K562 (cell line): ENCODE data around the gene RALGAPB. TPM values are rescaled to one million over a fixed set of nuclear protein-coding genes. Genes with fewer than 3 reads are reported as not detected.

Experiments
- ATAC-seq: fragments of 200-7000 bp; cut with Tn5 transposase; 3 replicates; pipeline ENCODE4 v1.9.1; 2020; ENCODE audit warnings: moderate library complexity
- BruUV-seq: library from RNA; stranded (reverse); fragments of 400-500 nt; replicated peaks from 2 replicates; lab custom pipeline; 2021; lab: Mats Ljungman, UMichigan
- CTCF ChIA-PET: fragments of 300-600 bp; formaldehyde crosslinking; extraction: SDS; loops from one replicate; lab custom pipeline; 2021; ENCODE audit warnings: low intra/inter-chr PET ratio; lab: Yijun Ruan, JAX
- POLR2A ChIA-PET: fragments of 300-600, 350-650 bp; sonication (Branson Sonifier 250); formaldehyde crosslinking; extraction: SDS; loops from one replicate; lab custom pipeline; 2021; ENCODE audit warnings: antibody characterized with exemption, inconsistent platforms; lab: Yijun Ruan, JAX
- DNase-seq, 4 experiments: peaks; one replicate each; pipeline versions ENCODE4 v3.0.0 to v3.0.0-alpha.2; 2011 to 2018; ENCODE audit warnings: low spot score in 3 of 4, mixed read lengths in 3 of 4; ENCODE audit errors: extremely low read depth in 1 of 4
- FAIRE-seq: peaks from 2 replicates; lab custom pipeline; 2011; peaks lifted over from hg19 to GRCh38; lab: Jason Lieb, UNC
- H2AFZ ChIP-seq: 2 replicates; pipeline ENCODE4 v1.6.0; 2011; ENCODE audit warnings: low read depth, low read length, control low read depth, inconsistent platforms
- H3K27ac ChIP-seq: fragments of 200-600 bp; 3 replicates; pipeline ENCODE4 v1.8.0; 2011; ENCODE audit warnings: low read depth, mild to moderate bottlenecking, control low read depth, inconsistent platforms, low read length, moderate library complexity, mixed read lengths; ENCODE audit errors: extremely low read depth
- H3K27me3 ChIP-seq, 2 experiments: fragments of 300-600 bp in 1 of 2; 2 replicates in 1 of 2; 3 replicates in 1 of 2; pipeline versions ENCODE4 v1.6.0 to v1.8.0; 2011; ENCODE audit warnings: inconsistent platforms in 2 of 2, low read length in 2 of 2, mild to moderate bottlenecking in 1 of 2, mixed read lengths in 1 of 2, moderate library complexity in 1 of 2; ENCODE audit not compliant: control insufficient read depth in 2 of 2, insufficient read depth in 2 of 2
- H3K36me3 ChIP-seq: fragments of 300-600 bp; 3 replicates; pipeline ENCODE4 v1.8.0; 2011; ENCODE audit warnings: mild to moderate bottlenecking, low read length, inconsistent platforms; ENCODE audit not compliant: control insufficient read depth, insufficient read depth
- H3K4me1 ChIP-seq, 2 experiments: fragments of 200-600 bp in 1 of 2; replicated peaks in 1 of 2; 2 replicates in 1 of 2; 3 replicates in 1 of 2; pipeline versions ENCODE4 v1.5.1 to v1.8.0; 2011; ENCODE audit warnings: inconsistent platforms in 2 of 2, low read length in 2 of 2, mild to moderate bottlenecking in 1 of 2, mixed read lengths in 1 of 2, moderate library complexity in 1 of 2; ENCODE audit not compliant: control insufficient read depth in 2 of 2, insufficient read depth in 2 of 2
- H3K4me2 ChIP-seq: 2 replicates; pipeline ENCODE4 v1.6.1; 2011; ENCODE audit warnings: low read length, control low read depth, inconsistent platforms, mixed read lengths; ENCODE audit not compliant: insufficient read depth
- H3K4me3 ChIP-seq: fragments of 200-600 bp; sonication (generic), shearing (Covaris generic); 2 replicates; pipeline ENCODE4 v1.5.1; 2016; ENCODE audit warnings: control low read depth, inconsistent platforms
- H3K79me2 ChIP-seq: fragments of 200-600 bp; 3 replicates; pipeline ENCODE4 v1.8.0; 2011; ENCODE audit warnings: low read length, inconsistent platforms; ENCODE audit not compliant: control insufficient read depth, insufficient read depth
- H3K9ac ChIP-seq, 2 experiments: 2 replicates each; pipeline versions ENCODE4 v1.6.0 to v1.6.1; 2011; ENCODE audit warnings: low read depth in 2 of 2, low read length in 2 of 2, control low read depth in 1 of 2, inconsistent platforms in 1 of 2, mild to moderate bottlenecking in 1 of 2, mixed read lengths in 1 of 2; ENCODE audit not compliant: insufficient read depth in 1 of 2
- H3K9me1 ChIP-seq: one replicate; pipeline ENCODE4 v1.6.0; 2011; ENCODE audit warnings: inconsistent platforms, mild to moderate bottlenecking, low read length, moderate library complexity; ENCODE audit not compliant: control insufficient read depth, insufficient read depth
- H3K9me3 ChIP-seq: replicated peaks from 2 replicates; pipeline ENCODE4 v1.5.1; 2011; ENCODE audit warnings: low read depth, low read length, inconsistent platforms; ENCODE audit not compliant: control insufficient read depth, insufficient read depth
- H4K20me1 ChIP-seq: replicated peaks from 2 replicates; pipeline ENCODE4 v1.6.1; 2011; ENCODE audit warnings: low read length, inconsistent platforms, mixed read lengths; ENCODE audit not compliant: control insufficient read depth, insufficient read depth
- ESRRA ChIP-seq: fragments of 450-650 bp; IDR thresholded peaks from 2 replicates; pipeline ENCODE4 v1.6.1; 2014; ENCODE audit warnings: low read depth, mild to moderate bottlenecking, moderate library complexity, borderline replicate concordance
- FIP1L1 ChIP-seq: fragments of 200-400 bp; formaldehyde crosslinking; IDR thresholded peaks from 2 replicates; pipeline ENCODE4 v1.6.1; 2018; ENCODE audit warnings: mild to moderate bottlenecking, low read depth, low read length; ENCODE audit not compliant: poor library complexity, severe bottlenecking
- IRF1 ChIP-seq: sonication (generic); formaldehyde crosslinking; IDR thresholded peaks from 2 replicates; pipeline ENCODE4 v1.8.0; 2022; ENCODE audit warnings: missing genetic modification reagents, mild to moderate bottlenecking, borderline replicate concordance
- NELFE ChIP-seq: IDR thresholded peaks from 2 replicates; pipeline ENCODE4 v1.6.1; 2011; ENCODE audit warnings: mild to moderate bottlenecking; ENCODE audit not compliant: insufficient read depth, insufficient read length
- RBM15 ChIP-seq: fragments of 200-400 bp; formaldehyde crosslinking; IDR thresholded peaks from 2 replicates; pipeline ENCODE4 v1.6.1; 2018; ENCODE audit warnings: mild to moderate bottlenecking, low read length, moderate library complexity; ENCODE audit not compliant: insufficient read depth
- RREB1 ChIP-seq: fragments of 250-450 bp; sonication (Bioruptor Pico); IDR thresholded peaks from 2 replicates; pipeline ENCODE4 v1.4.0; 2020
- SIN3A ChIP-seq, 2 experiments: fragments of 150-350 bp in 1 of 2; IDR thresholded peaks; 2 replicates each; pipeline ENCODE4 v1.6.1; 2011 to 2016; ENCODE audit warnings: borderline replicate concordance in 2 of 2, low read depth in 2 of 2, low read length in 2 of 2, mild to moderate bottlenecking in 2 of 2, moderate library complexity in 2 of 2; ENCODE audit not compliant: control insufficient read depth in 1 of 2
- ZBTB9 ChIP-seq: fragments of 450-650 bp; formaldehyde crosslinking; IDR thresholded peaks from 2 replicates; pipeline ENCODE4 v1.4.0; 2020; ENCODE audit warnings: mild to moderate bottlenecking, moderate library complexity
- ZNF507 ChIP-seq: conservative IDR thresholded peaks from 2 replicates; pipeline ENCODE4 v1.6.1; 2017; ENCODE audit warnings: missing genetic modification characterization, missing compliant biosample characterization
- WGBS: fragments of 100-300 bp; shearing (Covaris generic); methylation state at CpG from one replicate; pipeline ENCODE4 v1.1.6; 2016; ENCODE audit warnings: low coverage, mixed read lengths; ENCODE audit not compliant: insufficient coverage; ENCODE audit errors: missing lambda C conversion rate; 5-methylcytosine and 5-hydroxymethylcytosine counted together
- in situ Hi-C: fragments of 300-500 bp; cut with MboI; formaldehyde crosslinking; loops from 4 replicates; pipeline ENCODE4 v1.15.0; 2018; ENCODE audit warnings: inconsistent platforms, mixed read lengths
- intact Hi-C: fragments of 100-400 bp; cut with micrococcal nuclease; formaldehyde crosslinking; loops from 2 replicates; pipeline ENCODE4 v1.14.2; 2022
- polyA plus RNA-seq, 8 experiments: library from polyadenylated mRNA; depleted of rRNA in 4 of 8; stranded (reverse) in 5 of 8; unstranded in 3 of 8; fragments of >200 nt; fragmentation: Nextera tagmentation in 2 of 8; fragmentation: Illumina TruSeq in 1 of 8; extraction: Ambion mirVana in 2 of 8; extraction: Trizol in 1 of 8; gene quantifications; 2 replicates each; pipeline versions ENCODE4 v1.2.1 to v1.2.3, GENCODE V29; 2011 to 2014; ENCODE audit warnings: inconsistent platforms in 1 of 8, missing spikeins in 1 of 8
- total RNA-seq, 7 experiments: library from RNA; depleted of rRNA in 6 of 7; stranded (reverse); fragments of >200 nt in 6 of 7; fragmentation: Illumina TruSeq in 2 of 7; extraction: Trizol in 2 of 7; gene quantifications; 2 replicates each; pipeline versions ENCODE4 v1.2.1 to v1.2.3, GENCODE V29; 2011 to 2021; ENCODE audit warnings: low replicate concordance in 1 of 7

Gene RALGAPB
- total and polyA plus RNA-seq, 9 of the 15 experiments (the other 6 are each of a cell fraction or from before 2014, with no cell fraction given) = 4.3 to 25.6 (median 13.6) TPM

- TF ChIP-seq RREB1 (CRISPR knock-in tag) = no peak
These were observed 55.5 kb downstream of the RALGAPB start (continued) for GRCh38 chr20:38528167-38528566.

- Histone ChIP-seq H3K9me3 (no peaks in the 10 kb centered on the region), H3K4me1 (no peaks in the 10 kb centered on the region), H3K27me3 (no peaks in the 10 kb centered on the region), H3K36me3 (peaks cover 56% of the 10 kb centered on the region; the same call in 2 of the 3 replicates), H3K79me2 (no peaks in the 10 kb centered on the region), H3K4me3 (no peak overlapping the region), H3K27ac (no peak overlapping the region), H3K9ac (no peak overlapping the region), H3K4me2 (no peak overlapping the region), H4K20me1 (no peaks in the 10 kb centered on the region), H2AFZ (no peak overlapping the region), H3K9me1 (no peaks in the 10 kb centered on the region)
- in situ Hi-C loops = no loop called here
- intact Hi-C loops = no loop called here
- TF ChIP-seq IRF1 (CRISPR knock-in tag) (no peak), NELFE (no peak), FIP1L1 (no peak), ZBTB9 (CRISPR knock-in tag) (no peak), ESRRA (no peak), SIN3A (IDR thresholded peaks at IDR 0.05; ENCODE audit: borderline replicate concordance in 2 of 2, control insufficient read depth in 1 of 2, low read depth in 2 of 2, low read length in 2 of 2) (no peak), RBM15 (no peak), ZNF507 (tag) (no peak)
- CTCF ChIA-PET = no interaction called here
- no TSS peak for BruUV-seq
- FAIRE-seq = no peak
- no peak for ATAC-seq
- POLR2A ChIA-PET = no interaction called here
- WGBS = 100% methylated on average over 1 of the region's 1 CpG
- DNase-seq = no peak
These were observed 58.4 kb downstream of the RALGAPB start for GRCh38 chr20:38531021-38531420.
